Stimulated activated CD4-positive, alpha-beta T cell treated with anti-CD3 and anti-CD28 coated beads, Interleukin-15, amount 100 ng/mL, for 1 hour (primary cell): Measurements from ENCODE around the gene TBC1D3I.
"Not testable (repeated sequence)": the region's sequence is repeated elsewhere in the genome, so short reads cannot be mapped to it uniquely, and the experiment has no call there.

Experiments
- DNase-seq, 2 donors: peaks; one replicate each; pipeline ENCODE4 v3.0.0-alpha.2; 2020; ENCODE audit warnings: low read depth in 1 of 2, low spot score in 1 of 2

TBC1D3I gene

GRCh38 chr17:36207383-36207782 is 57.0 kb downstream of the TBC1D3I start:
- DNase-seq = not testable (repeated sequence)

GRCh38 chr17:36206486-36206821 is 57.9 kb downstream of the TBC1D3I start:
- not testable (repeated sequence) for DNase-seq

GRCh38 chr17:36205637-36206485 is 58.5 kb downstream of the TBC1D3I start:
- DNase-seq = no peak

- no peak for DNase-seq
Measured at GRCh38 chr17:36204724-36205500, 59.5 kb downstream of the TBC1D3I start.
